K562 (cell line): ENCODE measurements around the gene MLYCD. TPM values are rescaled to one million over a fixed set of nuclear protein-coding genes. Genes with fewer than 3 reads are reported as not detected.

Experiments used
- CBFA2T3 ChIP-seq: fragments of 450-650 bp; IDR thresholded peaks from 2 replicates; pipeline ENCODE4 v1.6.1; 2017
- CREB5 ChIP-seq: fragments of 250-450 bp; sonication (Bioruptor Pico); IDR thresholded peaks from 2 replicates; pipeline ENCODE4 v1.5.0; 2020; ENCODE audit warnings: mild to moderate bottlenecking
- CTBP1 ChIP-seq: fragments of 450-650 bp; IDR thresholded peaks from 2 replicates; pipeline ENCODE4 v1.6.1; 2016; ENCODE audit warnings: borderline replicate concordance
- CXXC5 ChIP-seq: fragments of 250-450 bp; sonication (Bioruptor Pico); IDR thresholded peaks from 2 replicates; pipeline ENCODE4 v1.8.0; 2022; ENCODE audit warnings: inconsistent platforms, mild to moderate bottlenecking, moderate library complexity
- DMBX1 ChIP-seq: fragments of 250-450 bp; sonication (Bioruptor Pico); IDR thresholded peaks from 2 replicates; pipeline ENCODE4 v1.8.0; 2022; ENCODE audit warnings: inconsistent platforms, mild to moderate bottlenecking, moderate library complexity, borderline replicate concordance
- FIP1L1 ChIP-seq: fragments of 200-400 bp; formaldehyde crosslinking; IDR thresholded peaks from 2 replicates; pipeline ENCODE4 v1.6.1; 2018; ENCODE audit warnings: mild to moderate bottlenecking, low read depth, low read length; ENCODE audit not compliant: poor library complexity, severe bottlenecking
- MTA2 ChIP-seq: fragments of 450-650 bp; IDR thresholded peaks from 2 replicates; pipeline ENCODE4 v1.6.1; 2016; ENCODE audit warnings: low read depth
- PHB2 ChIP-seq: fragments of 450-650 bp; IDR thresholded peaks from 2 replicates; pipeline ENCODE4 v1.6.1; 2017; ENCODE audit warnings: low read depth
- PKNOX1 ChIP-seq: fragments of 450-650 bp; IDR thresholded peaks from 2 replicates; pipeline ENCODE4 v1.6.1; 2016
- RBM22 ChIP-seq: fragments of 200-400 bp; formaldehyde crosslinking; IDR thresholded peaks from 2 replicates; pipeline ENCODE4 v1.6.1; 2018; ENCODE audit warnings: low read length, low read depth; ENCODE audit not compliant: poor library complexity, severe bottlenecking
- REST ChIP-seq, 2 experiments: fragments of 450-650 bp; formaldehyde crosslinking in 1 of 2; IDR thresholded peaks; 2 replicates each; pipeline versions ENCODE4 v1.4.0 to v1.6.1; 2014 to 2020; ENCODE audit warnings: mild to moderate bottlenecking in 2 of 2, borderline replicate concordance in 1 of 2, low read depth in 1 of 2
- RFX5 ChIP-seq: IDR thresholded peaks from 2 replicates; pipeline ENCODE4 v1.6.1; 2011; ENCODE audit warnings: low read depth, mild to moderate bottlenecking, improper control_type of control experiment, low read length
- TSC22D4 ChIP-seq: fragments of 450-650 bp; IDR thresholded peaks from 2 replicates; pipeline ENCODE4 v1.6.1; 2016; ENCODE audit warnings: missing genetic modification characterization, missing biosample characterization, control low read depth
- VEZF1 ChIP-seq: fragments of 200-800 bp; sonication (Bioruptor generic); IDR thresholded peaks from 2 replicates; pipeline ENCODE4 v1.6.1; 2017; ENCODE audit warnings: missing genetic modification characterization, missing compliant biosample characterization
- ZKSCAN1 ChIP-seq: fragments of 150-350 bp; IDR thresholded peaks from 2 replicates; pipeline ENCODE4 v1.6.1; 2016; ENCODE audit warnings: low read depth, low read length
- ZNF197 ChIP-seq: fragments of 200-800 bp; sonication (Bioruptor generic); IDR thresholded peaks from 2 replicates; pipeline ENCODE4 v1.6.1; 2016; ENCODE audit warnings: low read depth, missing genetic modification characterization, missing compliant biosample characterization
- ZNF583 ChIP-seq: fragments of 250-450 bp; sonication (Bioruptor Pico); IDR thresholded peaks from 2 replicates; pipeline ENCODE4 v1.4.0; 2020
- ZNF644 ChIP-seq: fragments of 200-800 bp; sonication (Bioruptor generic); IDR thresholded peaks from 2 replicates; pipeline ENCODE4 v1.6.1; 2016; ENCODE audit warnings: low read depth, missing genetic modification characterization, missing compliant biosample characterization
- polyA plus RNA-seq, 8 experiments: library from polyadenylated mRNA; depleted of rRNA in 4 of 8; stranded (reverse) in 5 of 8; unstranded in 3 of 8; fragments of >200 nt; fragmentation: Nextera tagmentation in 2 of 8; fragmentation: Illumina TruSeq in 1 of 8; extraction: Ambion mirVana in 2 of 8; extraction: Trizol in 1 of 8; gene quantifications; 2 replicates each; pipeline versions ENCODE4 v1.2.1 to v1.2.3, GENCODE V29; 2011 to 2014; ENCODE audit warnings: inconsistent platforms in 1 of 8, missing spikeins in 1 of 8
- total RNA-seq, 7 experiments: library from RNA; depleted of rRNA in 6 of 7; stranded (reverse); fragments of >200 nt in 6 of 7; fragmentation: Illumina TruSeq in 2 of 7; extraction: Trizol in 2 of 7; gene quantifications; 2 replicates each; pipeline versions ENCODE4 v1.2.1 to v1.2.3, GENCODE V29; 2011 to 2021; ENCODE audit warnings: low replicate concordance in 1 of 7

MLYCD gene
- total and polyA plus RNA-seq, 9 of the 15 experiments (the other 6 are each of a cell fraction or from before 2014, with no cell fraction given) = 0.15 to 2.0 (median 1.0) TPM

GRCh38 chr16:83888672-83889044, 10.3 kb upstream of the MLYCD start (continued):
- no peak for TF ChIP-seq CREB5 (CRISPR knock-in tag)
- TF ChIP-seq DMBX1 = peak; percentile 85
- peak; percentile 49 for TF ChIP-seq CXXC5 (CRISPR knock-in tag)
- TF ChIP-seq TSC22D4 (tag) = no peak
- peak; percentile 73; the same call in 1 of the 2 replicates for TF ChIP-seq CTBP1
- TF ChIP-seq ZNF583 = no peak
- TF ChIP-seq ZKSCAN1 = 0 out of 2 replicates have a peak, but pooled peaks have one; percentile 13
- peak; percentile 90 for TF ChIP-seq ZNF644 (tag)
- peak; percentile 39; the same call in 1 of the 2 replicates for TF ChIP-seq ZNF197 (CRISPR knock-in tag)
- no peak for TF ChIP-seq RFX5
- peak; percentile 74 for TF ChIP-seq PKNOX1
- TF ChIP-seq CBFA2T3 = peak; percentile 97
- peak; percentile 87 for TF ChIP-seq MTA2
- no peak for TF ChIP-seq RBM22
- TF ChIP-seq FIP1L1 = no peak
- TF ChIP-seq VEZF1 = peak; percentile 70
- TF ChIP-seq PHB2 = 0 out of 2 replicates have a peak, but pooled peaks have one; percentile 69
- no peak for TF ChIP-seq REST (IDR thresholded peaks at IDR 0.05; ENCODE audit: borderline replicate concordance)
- no peak for TF ChIP-seq REST (CRISPR knock-in tag; IDR thresholded peaks at IDR 0.05; ENCODE audit: low read depth)
